NCI-H1436 (cell line): ENCODE measurements around the gene WSB2.
"Not testable (repeated sequence)": the region's sequence is repeated elsewhere in the genome, so short reads cannot be mapped to it uniquely, and the experiment has no call there.

Experiments used
- DNase-seq: peaks from one replicate; lab custom pipeline; 2025; lab: John Stamatoyannopoulos, UW

Gene WSB2

GRCh38 chr12:118035190-118036041 lies 25.6 kb downstream of the WSB2 start:
- DNase-seq = no peak

- DNase-seq = no peak
Observed at GRCh38 chr12:118034429-118035189, 26.4 kb downstream of the WSB2 start.

- DNase-seq = no peak
Observed at GRCh38 chr12:118033902-118034301, 27.1 kb downstream of the WSB2 start.

DNA sequence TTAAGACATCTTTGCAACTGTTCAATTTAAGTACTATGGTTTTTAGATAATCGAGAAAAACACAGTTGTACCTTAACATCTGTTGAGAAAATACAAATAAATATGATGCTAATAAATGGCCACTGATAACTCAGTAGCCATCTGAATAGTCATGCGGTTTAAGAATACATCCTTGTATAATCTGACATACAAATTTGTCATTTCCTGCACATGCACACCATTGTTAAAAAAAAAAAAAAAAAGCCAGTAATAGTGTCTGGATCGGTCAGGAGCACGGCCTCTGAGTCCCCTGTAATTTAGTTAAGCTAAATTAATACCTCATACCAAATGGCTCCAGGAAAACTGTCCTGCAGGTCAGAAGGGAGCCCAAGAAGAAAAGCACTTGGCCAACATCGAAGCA lies 27.7 kb downstream of the WSB2 start:
- no peak for DNase-seq

GRCh38 chr12:118032188-118032587 lies 28.8 kb downstream of the WSB2 start:
- no peak for DNase-seq

DNA sequence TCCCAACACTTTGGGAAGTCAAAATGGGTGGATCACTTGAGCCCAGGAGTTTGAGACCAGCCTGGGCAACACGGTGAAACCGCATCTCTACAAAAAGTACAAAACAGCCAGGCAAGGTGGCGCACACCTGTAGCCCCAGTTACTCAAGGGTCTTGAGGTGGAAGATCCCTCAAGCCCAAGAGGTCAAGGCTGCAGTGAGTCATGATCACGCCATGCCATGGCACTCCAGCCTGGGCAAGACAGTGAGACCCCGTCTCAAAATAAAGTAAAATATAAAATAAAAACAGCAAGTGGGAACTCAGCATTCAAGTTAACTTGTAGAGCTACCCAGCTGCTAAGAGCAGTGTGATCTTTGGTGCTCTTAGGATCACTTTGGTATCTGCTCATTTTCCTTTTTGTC lies 31.8 kb downstream of the WSB2 start:
- DNase-seq = no peak

DNA sequence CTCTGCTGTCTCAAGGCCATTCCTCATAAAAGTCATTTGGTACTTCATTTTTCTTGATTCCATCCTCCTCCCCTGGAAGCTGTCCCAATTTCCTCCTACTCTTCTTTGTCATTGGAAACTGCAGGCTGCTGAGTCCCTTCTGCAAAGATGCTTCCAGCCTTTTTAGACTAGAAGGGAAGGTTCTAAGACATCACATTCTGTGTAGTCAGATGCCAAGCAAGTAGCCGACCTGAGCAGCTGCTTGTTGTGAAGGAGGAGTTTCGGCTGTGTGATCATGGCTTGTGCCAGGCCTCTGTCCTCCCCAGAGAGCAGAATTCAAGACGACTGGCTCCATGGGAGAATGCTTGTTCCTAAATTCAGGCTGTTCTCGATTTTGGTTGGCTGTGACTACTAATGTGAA lies 35.8 kb downstream of the WSB2 start:
- DNase-seq = no peak

- DNase-seq = no peak
Observed at GRCh38 chr12:118023301-118023860, 37.6 kb downstream of the WSB2 start.

DNA sequence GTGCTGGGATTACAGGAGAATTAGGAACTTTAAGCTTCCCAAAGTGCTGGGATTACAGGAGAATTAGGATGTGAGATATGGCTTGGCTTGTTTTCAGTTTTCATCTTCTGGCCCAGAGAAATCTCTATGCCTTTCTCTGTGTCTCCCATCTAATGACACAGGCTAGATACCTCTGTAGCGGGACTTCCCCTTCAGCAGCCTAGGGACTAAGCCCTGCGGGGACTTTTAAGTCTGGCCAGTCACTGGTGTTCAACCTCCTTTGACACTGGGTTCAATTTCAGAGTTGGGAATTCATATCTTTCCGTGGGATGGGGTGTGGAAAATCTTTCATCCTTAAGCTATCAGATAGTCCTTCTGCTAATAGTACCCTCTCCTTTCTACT lies 38.3 kb downstream of the WSB2 start:
- no peak for DNase-seq

DNA sequence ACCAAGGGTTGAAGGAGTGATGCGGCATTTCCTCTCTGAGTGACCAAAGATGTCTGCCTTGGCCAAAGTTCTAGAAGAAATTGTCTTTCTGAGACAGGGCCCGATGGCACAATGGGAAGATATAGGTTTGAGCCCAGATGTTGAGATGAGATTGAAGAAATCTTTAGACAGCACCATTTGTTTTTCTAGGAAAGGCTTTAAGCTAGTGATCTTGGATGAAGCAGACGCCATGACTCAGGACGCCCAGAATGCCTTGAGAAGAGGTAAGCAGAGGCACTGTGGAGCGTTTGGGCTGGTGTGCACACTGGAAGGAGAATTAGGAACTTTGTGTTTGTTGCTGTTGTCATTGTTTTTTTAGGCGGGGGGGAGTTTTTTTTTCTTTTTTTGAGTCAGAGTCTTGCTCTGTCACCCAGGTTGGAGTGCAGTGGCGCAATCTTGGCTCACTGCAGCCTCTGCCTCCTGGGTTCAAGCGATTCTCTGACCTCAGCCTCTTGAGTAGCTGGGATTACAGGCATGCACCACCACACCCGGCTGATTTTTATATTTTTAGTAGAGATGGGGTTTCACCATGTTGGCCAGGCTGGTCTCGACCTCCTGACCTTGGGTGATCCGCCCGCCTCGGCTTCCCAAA lies 38.8 kb downstream of the WSB2 start:
- DNase-seq = not testable (repeated sequence)

DNA sequence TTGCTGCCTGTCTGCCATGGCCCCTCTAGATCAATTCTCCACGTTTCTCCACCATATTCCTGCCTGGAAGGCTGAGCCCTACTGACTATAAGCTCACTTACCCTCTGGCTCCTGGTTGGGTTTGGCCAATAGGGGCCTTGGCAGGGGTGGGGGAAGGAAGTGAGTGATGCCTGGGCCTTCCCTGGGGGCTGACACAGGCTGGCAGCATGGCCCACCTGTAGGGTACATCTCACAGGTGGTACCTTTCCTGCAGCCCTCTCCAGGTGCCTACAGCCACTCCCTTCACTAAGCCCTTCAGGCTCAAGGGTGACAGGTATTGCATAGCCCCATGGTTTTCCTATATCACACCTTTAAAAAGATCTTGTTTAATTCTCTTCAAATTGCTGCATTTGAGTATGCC lies 40.9 kb downstream of the WSB2 start:
- DNase-seq = no peak

DNA sequence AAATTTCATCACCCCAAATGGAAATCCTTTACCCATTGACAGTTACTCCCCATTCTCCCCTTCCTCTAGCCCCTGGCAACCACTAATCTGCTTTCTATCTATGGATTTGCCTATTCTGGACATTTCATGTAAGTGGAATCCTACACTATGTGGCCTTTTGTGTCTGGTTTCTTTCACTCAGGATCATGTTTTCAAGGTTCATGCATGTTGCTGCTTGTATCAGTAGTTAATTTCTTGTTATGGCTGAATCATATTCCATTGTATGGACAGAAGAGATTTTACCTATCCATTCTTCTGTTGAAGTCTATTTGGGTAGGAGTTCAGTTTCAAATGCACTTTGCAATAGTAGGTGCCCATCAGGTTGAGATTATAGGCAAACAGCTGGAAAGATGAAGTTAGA lies 43.1 kb downstream of the WSB2 start:
- DNase-seq = no peak

DNA sequence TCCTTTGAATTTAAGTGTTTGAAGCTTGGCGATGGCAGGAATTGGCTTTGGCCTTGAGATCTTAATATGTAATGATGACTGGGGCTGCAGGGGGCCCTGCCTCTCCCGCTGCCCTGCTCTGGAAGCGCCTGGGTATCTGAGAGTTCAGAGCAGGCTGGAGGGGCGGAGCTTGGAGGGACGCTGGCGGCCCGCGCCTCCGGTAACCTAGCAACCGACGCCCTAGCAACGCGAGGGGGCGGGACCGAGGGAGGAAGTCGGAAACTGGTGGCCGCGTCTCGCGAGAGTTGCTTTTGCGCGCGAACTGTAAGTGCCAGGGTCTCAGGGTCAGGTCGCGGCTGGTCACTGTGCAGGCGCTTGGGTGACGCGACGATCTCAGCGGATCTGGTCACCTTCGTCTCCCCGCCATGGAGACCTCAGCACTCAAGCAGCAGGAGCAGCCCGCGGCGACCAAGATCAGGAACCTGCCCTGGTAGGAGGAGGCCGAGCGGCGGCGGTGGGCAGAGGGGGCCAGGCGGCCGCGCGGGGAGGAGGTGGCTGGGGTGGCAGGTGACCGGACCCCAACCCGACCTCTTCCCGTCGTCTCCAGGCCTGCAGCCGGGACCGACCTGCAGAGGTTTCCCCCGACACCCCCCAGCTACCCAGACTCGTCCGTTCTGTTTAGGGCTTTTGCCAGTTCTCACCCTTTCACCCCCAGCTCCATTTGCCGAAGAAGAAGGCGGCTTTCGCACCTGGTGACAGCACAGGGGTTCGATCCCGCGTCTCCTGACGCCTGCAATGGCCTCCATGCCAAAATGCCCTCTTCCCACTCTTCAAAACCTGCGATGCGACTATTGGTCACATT lies 44.3 kb downstream of the WSB2 start, which contains the start of gene RFC5:
Gene RFC5, plus strand, starts transcription at position 280 of the 841 bp plus-strand sequence. Its CDS starts 125 bp downstream, at position 405.
- DNase-seq = peak; percentile 99

DNA sequence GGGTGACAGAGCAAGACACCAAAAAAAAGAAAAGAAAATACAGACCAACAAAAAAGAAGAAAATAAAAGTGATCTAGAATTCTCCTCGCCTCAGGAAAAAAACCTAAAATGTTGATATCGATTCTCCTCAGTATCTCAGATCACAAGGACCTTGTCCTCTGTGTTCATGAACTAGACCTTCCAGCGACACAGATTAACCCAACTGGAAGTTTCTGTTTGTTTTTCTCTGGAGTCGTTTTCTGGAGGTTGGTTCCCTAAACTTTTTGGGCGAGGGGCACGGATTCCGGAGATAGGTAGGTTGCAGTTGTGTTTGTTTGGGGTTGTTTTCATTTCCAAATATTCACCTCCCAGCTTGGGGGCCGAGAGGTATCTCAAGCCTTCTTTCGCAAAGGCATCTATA lies 45.0 kb downstream of the WSB2 start:
- no peak for DNase-seq

GRCh38 chr12:118015306-118015705 lies 45.7 kb downstream of the WSB2 start:
- no peak for DNase-seq

- DNase-seq = no peak
Observed at GRCh38 chr12:118013283-118013682, 47.7 kb downstream of the WSB2 start.

- DNase-seq = no peak
Observed at GRCh38 chr12:118011961-118012360, 49.0 kb downstream of the WSB2 start.

DNA sequence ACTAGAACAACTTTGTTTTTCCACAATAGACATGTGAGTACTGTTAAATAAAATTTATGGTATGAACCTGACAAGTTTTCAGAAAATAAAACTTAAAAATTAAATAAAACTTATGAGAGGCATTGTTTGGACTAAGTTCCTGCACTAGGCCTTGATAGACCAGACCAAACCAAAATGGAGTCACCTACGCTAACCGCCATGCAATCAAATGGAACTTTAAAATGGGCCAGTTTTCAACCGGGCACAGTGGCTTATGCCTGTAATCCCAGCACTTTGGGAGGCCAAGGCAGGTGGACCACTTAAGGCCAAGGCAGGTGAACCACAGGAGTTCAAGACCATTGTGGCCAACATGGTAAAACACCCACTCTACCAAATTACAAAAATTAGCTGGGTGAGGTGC lies 49.6 kb downstream of the WSB2 start:
- no peak for DNase-seq

GRCh38 chr12:118010903-118011302 lies 50.1 kb downstream of the WSB2 start:
- no peak for DNase-seq

GRCh38 chr12:117999806-118000205 lies 61.2 kb downstream of the WSB2 start:
- not testable (repeated sequence) for DNase-seq

DNA sequence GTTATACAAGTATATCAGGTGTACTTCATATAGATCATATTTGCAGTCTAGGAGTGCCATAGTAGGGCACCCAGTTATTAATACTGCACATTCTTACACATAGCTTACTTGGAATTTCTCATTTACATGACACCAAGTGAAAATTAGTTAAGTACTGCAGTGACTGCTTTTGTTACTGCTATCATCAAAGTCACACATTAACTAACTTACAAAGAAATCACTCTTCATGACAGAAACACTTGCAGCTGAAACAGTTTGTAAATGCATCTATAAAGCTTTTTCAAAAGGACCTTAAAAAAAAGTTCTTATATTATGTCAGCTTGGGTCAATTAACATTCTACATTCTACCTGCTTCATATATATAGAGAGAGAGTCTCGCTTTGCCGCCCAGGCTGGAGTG lies 62.3 kb downstream of the WSB2 start:
- no peak for DNase-seq
